ENCODE measurements around the gene FGG. TPM values are rescaled to one million over a fixed set of nuclear protein-coding genes. Genes with fewer than 3 reads are reported as not detected.

FGG gene
- total and polyA plus RNA-seq, 2 of the 8 experiments (the other 6 are each of a cell fraction or from before 2014, with no cell fraction given), result not detected

- no peak overlapping the region for H2BK15ac ChIP-seq (ENCODE audit: low read length)
- no peak overlapping the region for H3K9ac ChIP-seq (replicated peaks in 1 of 4; ENCODE audit: extremely low read depth in 1 of 4, low read depth in 3 of 4, low read length in 3 of 4)
- 86% methylated on average over 2 of the region's 2 CpGs; no CpG with 5 or more reads in 1 of the 2 experiments for WGBS, 2 experiments (ENCODE audit: extremely low coverage in 1 of 2, insufficient coverage in 1 of 2, insufficient read length in 1 of 2, insufficient replicate concordance in 2 of 2, low coverage in 1 of 2, low lambda C conversion rate in 2 of 2, missing lambda C conversion rate in 1 of 2)
- no peak overlapping the region for H3K23ac ChIP-seq (ENCODE audit: insufficient read length)
- no peak overlapping the region for H4K5ac ChIP-seq (ENCODE audit: insufficient read length, low read depth, low read length)
- H3K14ac ChIP-seq (ENCODE audit: insufficient read length), result no peak overlapping the region
- ChIA-PET CTCF (ENCODE audit: partially characterized antibody) (interaction anchor here (1.2 to 2.4 kb wide), 3 partner anchors 10 to 18 kb away, joined by 3 to 14 read pairs (median 3); no protein-coding TSS in a partner anchor), POLR2A (ENCODE audit: partially characterized antibody) (no interaction called here)
- H3K56ac ChIP-seq (replicated peaks; ENCODE audit: insufficient read length, low read depth, low read length), result no peak overlapping the region
- no peak overlapping the region for H2AFZ ChIP-seq (ENCODE audit: low read length)
- H3K4ac ChIP-seq (replicated peaks; ENCODE audit: insufficient read length, low read depth, low read length), result no peak overlapping the region
- H2BK20ac ChIP-seq (ENCODE audit: low read length), result no peak overlapping the region
- H3K4me2 ChIP-seq (ENCODE audit: insufficient read depth in 1 of 2, low read depth in 2 of 2, low read length in 2 of 2), result no peak overlapping the region
- H3K4me1 ChIP-seq (replicated peaks in 1 of 4; ENCODE audit: control insufficient read depth in 3 of 4, insufficient read depth in 4 of 4, low read length in 3 of 4), result no peaks in the 10 kb centered on the region
- H3K79me2 ChIP-seq (ENCODE audit: control insufficient read depth in 1 of 2, insufficient read depth in 2 of 2, low read length in 2 of 2), result no peaks in the 10 kb centered on the region
- no peak for DNase-seq (ENCODE audit: low read depth in 1 of 2, low spot score in 2 of 2)
- no peak overlapping the region for H4K8ac ChIP-seq (ENCODE audit: extremely low read depth, insufficient read depth, low read length)
- no peaks in the 10 kb centered on the region for H4K20me1 ChIP-seq (replicated peaks in 1 of 2; ENCODE audit: control insufficient read depth in 1 of 2, insufficient read depth in 2 of 2, low read length in 2 of 2)
- no peak overlapping the region for H4K91ac ChIP-seq (replicated peaks; ENCODE audit: insufficient read length, low read length)
- no peak overlapping the region for H3K18ac ChIP-seq (ENCODE audit: extremely low read depth, low read length)
- no peaks in the 10 kb centered on the region for H3K79me1 ChIP-seq (ENCODE audit: low read depth, low read length)
- no peaks in the 10 kb centered on the region for H3K23me2 ChIP-seq (ENCODE audit: low read depth, low read length)
- no peak overlapping the region for H2BK5ac ChIP-seq (ENCODE audit: low read depth, low read length)
- no peak for FAIRE-seq
- H3K36me3 ChIP-seq (ENCODE audit: control insufficient read depth in 2 of 4, insufficient read depth in 4 of 4, low read length in 3 of 4), result no peaks in the 10 kb centered on the region
- H3K9me3 ChIP-seq (ENCODE audit: insufficient read depth in 2 of 2, low read depth in 1 of 2, low read length in 1 of 2), result no peaks in the 10 kb centered on the region
- H3K27me3 ChIP-seq (replicated peaks in 1 of 4; ENCODE audit: control insufficient read depth in 3 of 4, extremely low read depth in 1 of 4, insufficient read depth in 3 of 4, low read length in 3 of 4), result no peaks in the 10 kb centered on the region
- no peak overlapping the region for H3K27ac ChIP-seq (ENCODE audit: low read depth, low read length)
- no peak overlapping the region for H2AK5ac ChIP-seq (ENCODE audit: low read depth, low read length)
- H2BK120ac ChIP-seq (replicated peaks; ENCODE audit: low read depth, low read length), result no peak overlapping the region
- no peak overlapping the region for H2BK12ac ChIP-seq (ENCODE audit: low read depth, low read length)
- no peak overlapping the region for H3K4me3 ChIP-seq (ENCODE audit: extremely low read depth in 1 of 4, insufficient read depth in 2 of 4, low read depth in 3 of 4, low read length in 4 of 4)
- TF ChIP-seq CHD2 (IDR thresholded peaks at IDR 0.05; ENCODE audit: low read length), result no peak
- TF ChIP-seq POLR2AphosphoS5 (IDR thresholded peaks at IDR 0.05; ENCODE audit: low read depth, low read length), result no peak
- TF ChIP-seq CEBPB (IDR thresholded peaks at IDR 0.05; ENCODE audit: low read depth, low read length), result no peak
- TF ChIP-seq JUND (IDR thresholded peaks at IDR 0.05; ENCODE audit: low read length), result no peak
- no peak for TF ChIP-seq CHD1 (IDR thresholded peaks at IDR 0.05; ENCODE audit: low read depth, low read length)
- TF ChIP-seq RXRA (IDR thresholded peaks at IDR 0.05; ENCODE audit: insufficient read depth, low read depth, low read length), result no peak
- no peak for TF ChIP-seq TAF1 (IDR thresholded peaks at IDR 0.05; ENCODE audit: low read depth, low read length)
- TF ChIP-seq, protein P1, sequence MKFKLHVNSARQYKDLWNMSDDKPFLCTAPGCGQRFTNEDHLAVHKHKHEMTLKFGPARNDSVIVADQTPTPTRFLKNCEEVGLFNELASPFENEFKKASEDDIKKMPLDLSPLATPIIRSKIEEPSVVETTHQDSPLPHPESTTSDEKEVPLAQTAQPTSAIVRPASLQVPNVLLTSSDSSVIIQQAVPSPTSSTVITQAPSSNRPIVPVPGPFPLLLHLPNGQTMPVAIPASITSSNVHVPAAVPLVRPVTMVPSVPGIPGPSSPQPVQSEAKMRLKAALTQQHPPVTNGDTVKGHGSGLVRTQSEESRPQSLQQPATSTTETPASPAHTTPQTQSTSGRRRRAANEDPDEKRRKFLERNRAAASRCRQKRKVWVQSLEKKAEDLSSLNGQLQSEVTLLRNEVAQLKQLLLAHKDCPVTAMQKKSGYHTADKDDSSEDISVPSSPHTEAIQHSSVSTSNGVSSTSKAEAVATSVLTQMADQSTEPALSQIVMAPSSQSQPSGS (IDR thresholded peaks at IDR 0.05; ENCODE audit: low read length), result no peak
- no peak for TF ChIP-seq TBP (IDR thresholded peaks at IDR 0.05; ENCODE audit: low read depth, low read length)
- no peak for TF ChIP-seq KDM5A (IDR thresholded peaks at IDR 0.05; ENCODE audit: low read length)
- no peak for TF ChIP-seq BRCA1 (IDR thresholded peaks at IDR 0.05; ENCODE audit: low read depth, low read length)
- TF ChIP-seq SIN3A (conservative IDR thresholded peaks at IDR 0.05 in 1 of 2, IDR thresholded peaks at IDR 0.05 in 1 of 2; ENCODE audit: low read depth in 1 of 2, low read length in 2 of 2), result no peak
- TF ChIP-seq EP300 (IDR thresholded peaks at IDR 0.05; ENCODE audit: borderline replicate concordance in 1 of 2, low read depth in 2 of 2, low read length in 2 of 2), result no peak
- no peak for TF ChIP-seq KDM4A (IDR thresholded peaks at IDR 0.05; ENCODE audit: low read depth, low read length, severe bottlenecking)
Measured at GRCh38 chr4:154577324-154577723, 35.1 kb downstream of the FGG start.

All from H1 (cell line).